ENCODE measurements around the gene UGT1A1.

- TF ChIP-seq CTCF (IDR thresholded peaks at IDR 0.05; ENCODE audit: insufficient read depth, low read length) (no peak), REST (IDR thresholded peaks at IDR 0.05; ENCODE audit: insufficient replicate concordance, low read depth) (no peak)
These were observed 46.8 kb upstream of the UGT1A1 start for GRCh38 chr2:233713262-233713615.
